HG02642 (cell line): ENCODE data around the gene TBC1D2.

ENCODE experiments used
- ATAC-seq: cut with Tn5 transposase; IDR thresholded peaks from one replicate; pipeline ENCODE4 v1.9.1; 2021; ENCODE audit warnings: mild to moderate bottlenecking; ENCODE audit not compliant: unreplicated experiment, poor library complexity

TBC1D2 gene

GRCh38 chr9:98218562-98219363, 36.7 kb downstream of the TBC1D2 start:
- ATAC-seq = no peak

GRCh38 chr9:98217255-98217654, 38.2 kb downstream of the TBC1D2 start:
- ATAC-seq = no peak

GRCh38 chr9:98216391-98216790, 39.1 kb downstream of the TBC1D2 start:
- no peak for ATAC-seq

GRCh38 chr9:98215821-98216220, 39.6 kb downstream of the TBC1D2 start:
- ATAC-seq = no peak

- ATAC-seq = no peak
Observed at GRCh38 chr9:98215271-98215670, 40.2 kb downstream of the TBC1D2 start.

GRCh38 chr9:98214811-98215210, 40.6 kb downstream of the TBC1D2 start:
- ATAC-seq = no peak

GRCh38 chr9:98211260-98211659, 44.2 kb downstream of the TBC1D2 start:
- no peak for ATAC-seq

GRCh38 chr9:98210435-98210834, 45.0 kb downstream of the TBC1D2 start:
- ATAC-seq = no peak

GRCh38 chr9:98209530-98209929, 45.9 kb downstream of the TBC1D2 start:
- ATAC-seq = no peak

- ATAC-seq = no peak
Observed at GRCh38 chr9:98208635-98209034, 46.8 kb downstream of the TBC1D2 start.

- no peak for ATAC-seq
Observed at GRCh38 chr9:98207606-98208005, 47.8 kb downstream of the TBC1D2 start.

- no peak for ATAC-seq
Observed at GRCh38 chr9:98206754-98207153, 48.7 kb downstream of the TBC1D2 start.

- no peak for ATAC-seq
Observed at GRCh38 chr9:98204692-98205091, 50.8 kb downstream of the TBC1D2 start.

- no peak for ATAC-seq
Observed at GRCh38 chr9:98203153-98203552, 52.3 kb downstream of the TBC1D2 start.

- no peak for ATAC-seq
Observed at GRCh38 chr9:98202252-98202651, 53.2 kb downstream of the TBC1D2 start.

GRCh38 chr9:98201749-98202148, 53.7 kb downstream of the TBC1D2 start:
- ATAC-seq = no peak

- no peak for ATAC-seq
Observed at GRCh38 chr9:98201102-98201501, 54.3 kb downstream of the TBC1D2 start.

- ATAC-seq = no peak
Observed at GRCh38 chr9:98199388-98200033, 55.9 kb downstream of the TBC1D2 start.

GRCh38 chr9:98195671-98196070, 59.8 kb downstream of the TBC1D2 start:
- ATAC-seq = no peak

GRCh38 chr9:98193336-98193944, 62.0 kb downstream of the TBC1D2 start:
- ATAC-seq = no peak

- peak; percentile 70 for ATAC-seq
Observed at GRCh38 chr9:98192503-98193335, 62.7 kb downstream of the TBC1D2 start, which contains the start of gene CORO2A. TSS of gene CORO2A (minus strand) at chr9:98192637. CDS start at chr9:98157660, 34,977 bp downstream.
